SK-N-SH treated with all-trans-retinoic acid at 6 μM for 48 hours (cell line): ENCODE results near the gene GRAMD2A.
"Not testable (repeated sequence)": the region's sequence is repeated elsewhere in the genome, so short reads cannot be mapped to it uniquely, and the experiment has no call there.

Experiments
- ATAC-seq: fragments of 200-7000 bp; cut with Tn5 transposase; 3 replicates; pipeline ENCODE4 v1.9.1; 2020; ENCODE audit warnings: mild to moderate bottlenecking, moderate library complexity
- ARNTL ChIP-seq: fragments of 450-650 bp; formaldehyde crosslinking; IDR thresholded peaks from 2 replicates; pipeline ENCODE4 v1.5.0; 2020; ENCODE audit warnings: low read depth, mild to moderate bottlenecking, moderate library complexity, borderline replicate concordance
- BACH2 ChIP-seq: fragments of 250-450 bp; sonication (Bioruptor Pico); IDR thresholded peaks from 2 replicates; pipeline ENCODE4 v1.9.0; 2021; ENCODE audit warnings: mild to moderate bottlenecking, borderline replicate concordance
- CSRNP3 ChIP-seq: fragments of 250-450 bp; sonication (Bioruptor Pico); IDR thresholded peaks from 2 replicates; pipeline ENCODE4 v1.5.1; 2021; ENCODE audit warnings: mild to moderate bottlenecking, moderate library complexity
- ESRRG ChIP-seq: fragments of 250-450 bp; sonication (Bioruptor Pico); IDR thresholded peaks from 2 replicates; pipeline ENCODE4 v1.6.1; 2021; ENCODE audit warnings: mild to moderate bottlenecking
- GLIS3 ChIP-seq: fragments of 250-450 bp; sonication (Bioruptor Pico); IDR thresholded peaks from 2 replicates; pipeline ENCODE4 v1.5.0; 2020; ENCODE audit warnings: mild to moderate bottlenecking, moderate library complexity
- OSR1 ChIP-seq: fragments of 250-450 bp; sonication (Bioruptor Pico); IDR thresholded peaks from 2 replicates; pipeline ENCODE4 v1.8.0; 2022; ENCODE audit warnings: moderate library complexity, mild to moderate bottlenecking, inconsistent platforms
- PATZ1 ChIP-seq: fragments of 250-450 bp; sonication (Bioruptor Pico); IDR thresholded peaks from 2 replicates; pipeline ENCODE4 v1.8.0; 2020; ENCODE audit warnings: mild to moderate bottlenecking, moderate library complexity, borderline replicate concordance
- POU6F1 ChIP-seq: fragments of 250-450 bp; sonication (Bioruptor Pico); IDR thresholded peaks from 2 replicates; pipeline ENCODE4 v1.8.0; 2021; ENCODE audit warnings: low read depth, mild to moderate bottlenecking, moderate library complexity, borderline replicate concordance
- PPARA ChIP-seq: fragments of 250-450 bp; sonication (Bioruptor Pico); IDR thresholded peaks from 2 replicates; pipeline ENCODE4 v1.5.0; 2020; ENCODE audit warnings: mild to moderate bottlenecking, borderline replicate concordance
- RARB ChIP-seq: fragments of 250-450 bp; sonication (Bioruptor Pico); IDR thresholded peaks from 2 replicates; pipeline ENCODE4 v1.8.0; 2021; ENCODE audit warnings: mild to moderate bottlenecking, moderate library complexity
- SNAI2 ChIP-seq: fragments of 250-450 bp; sonication (Bioruptor Pico); IDR thresholded peaks from 2 replicates; pipeline ENCODE4 v1.5.0; 2020; ENCODE audit warnings: mild to moderate bottlenecking, moderate library complexity
- TCF4 ChIP-seq: fragments of 250-450 bp; sonication (Bioruptor Pico); IDR thresholded peaks from 2 replicates; pipeline ENCODE4 v1.8.0; 2021; ENCODE audit warnings: mild to moderate bottlenecking, moderate library complexity, borderline replicate concordance
- TOX ChIP-seq: fragments of 250-450 bp; sonication (Bioruptor Pico); IDR thresholded peaks from 2 replicates; pipeline ENCODE4 v1.8.0; 2021; ENCODE audit warnings: mild to moderate bottlenecking, moderate library complexity, borderline replicate concordance
- TSHZ2 ChIP-seq: fragments of 250-450 bp; sonication (Bioruptor Pico); IDR thresholded peaks from 2 replicates; pipeline ENCODE4 v1.5.0; 2020; ENCODE audit warnings: mild to moderate bottlenecking, moderate library complexity
- ZC3H10 ChIP-seq: fragments of 250-450 bp; sonication (Bioruptor Pico); IDR thresholded peaks from 2 replicates; pipeline ENCODE4 v1.5.1; 2021; ENCODE audit warnings: mild to moderate bottlenecking, moderate library complexity
- ZFP3 ChIP-seq: fragments of 250-450 bp; sonication (Bioruptor Pico); IDR thresholded peaks from 2 replicates; pipeline ENCODE4 v1.5.0; 2020; ENCODE audit warnings: mild to moderate bottlenecking, moderate library complexity
- ZNF565 ChIP-seq: fragments of 450-650 bp; formaldehyde crosslinking; conservative IDR thresholded peaks from 2 replicates; pipeline ENCODE4 v1.5.0; 2020; ENCODE audit warnings: low read depth, mild to moderate bottlenecking, moderate library complexity
- ZNF70 ChIP-seq: fragments of 450-650 bp; formaldehyde crosslinking; IDR thresholded peaks from 2 replicates; pipeline ENCODE4 v1.5.0; 2020; ENCODE audit warnings: mild to moderate bottlenecking, moderate library complexity
- ZNF8 ChIP-seq: fragments of 450-650 bp; formaldehyde crosslinking; IDR thresholded peaks from 2 replicates; pipeline ENCODE4 v1.5.0; 2020; ENCODE audit warnings: mild to moderate bottlenecking, moderate library complexity

GRAMD2A gene

GRCh38 chr15:72173401-72173800 lies 24.2 kb downstream of the GRAMD2A start:
- TF ChIP-seq ESRRG (CRISPR knock-in tag) (no peak), ZC3H10 (no peak), PATZ1 (no peak), ZFP3 (CRISPR knock-in tag) (no peak)
- TF ChIP-seq, all 23 proteins: peak for 0
- ATAC-seq, result no peak

- ATAC-seq, result no peak
- TF ChIP-seq TCF4 (CRISPR knock-in tag), result no peak
- TF ChIP-seq, all 23 proteins: peak for 0
These were observed 24.8 kb downstream of the GRAMD2A start for GRCh38 chr15:72172796-72173195.

GRCh38 chr15:72171978-72172377 lies 25.6 kb downstream of the GRAMD2A start:
- not testable (repeated sequence) for ATAC-seq

- TF ChIP-seq ZNF565 (no peak), RARB (CRISPR knock-in tag) (no peak), ZC3H10 (no peak), ZNF8 (no peak), TSHZ2 (CRISPR knock-in tag) (no peak), ESRRG (CRISPR knock-in tag) (no peak), POU6F1 (CRISPR knock-in tag) (no peak), SNAI2 (no peak), TCF4 (CRISPR knock-in tag) (no peak), GLIS3 (CRISPR knock-in tag) (no peak), PPARA (CRISPR knock-in tag) (no peak), BACH2 (CRISPR knock-in tag) (no peak), ARNTL (no peak), OSR1 (CRISPR knock-in tag) (no peak), ZNF70 (CRISPR knock-in tag) (no peak), TOX (CRISPR knock-in tag) (no peak), CSRNP3 (CRISPR knock-in tag) (no peak)
- no peak for ATAC-seq
These were observed 26.9 kb downstream of the GRAMD2A start for GRCh38 chr15:72170691-72171090.

- no peak for ATAC-seq
- no peak for TF ChIP-seq RARB (CRISPR knock-in tag)
- TF ChIP-seq, all 23 proteins: peak for 0
These were observed 27.5 kb downstream of the GRAMD2A start for GRCh38 chr15:72169921-72170611.
